Measurements from ENCODE around the gene PDCL2. TPM values are rescaled to one million over a fixed set of nuclear protein-coding genes. Genes with fewer than 3 reads are reported as not detected.
"Not testable (repeated sequence)": the region's sequence is repeated elsewhere in the genome, so short reads cannot be mapped to it uniquely, and the experiment has no call there.

PDCL2 gene
- not detected in 2 replicates for total RNA-seq (2014; rRNA removed; shearing (Covaris generic))
- not detected in 2 replicates for polyA plus RNA-seq (2015; cell fraction: cytosol; rRNA removed)
- not detected in 2 replicates for polyA plus RNA-seq (2015; cell fraction: nucleus; rRNA removed)

- DNase-seq (ENCODE audit: low read depth, low spot score): no peak
- in situ Hi-C loops (cut with HindIII; ENCODE audit: low pct_unique_long_range_greater_than_20kb, low sequenced_read_pairs): no loop called here
These were observed at the start of gene PDCL2 for GRCh38 chr4:55592014-55592413. Gene PDCL2, minus strand, starts transcription at chr4:55592245. Its CDS starts 136 bp downstream, at chr4:55592109.

- no peak for DNase-seq (ENCODE audit: low read depth, low spot score)
These were observed 45.3 kb upstream of the PDCL2 start for GRCh38 chr4:55637272-55637820.

GRCh38 chr4:55636656-55636999 lies 44.6 kb upstream of the PDCL2 start:
- in situ Hi-C loops (cut with HindIII; ENCODE audit: low pct_unique_long_range_greater_than_20kb, low sequenced_read_pairs): no loop called here
- DNase-seq (ENCODE audit: low read depth, low spot score): no peak

More at GRCh38 chr4:55637272-55637820, 45.3 kb upstream of the PDCL2 start:
- in situ Hi-C loops (cut with HindIII; ENCODE audit: low pct_unique_long_range_greater_than_20kb, low sequenced_read_pairs): no loop called here

- in situ Hi-C loops (cut with HindIII; ENCODE audit: low pct_unique_long_range_greater_than_20kb, low sequenced_read_pairs): no loop called here
- DNase-seq (ENCODE audit: low read depth, low spot score): no peak
These were observed 44.0 kb upstream of the PDCL2 start, which contains the start of gene NMU for GRCh38 chr4:55635741-55636655. Gene NMU, minus strand, starts transcription at chr4:55636298. Its CDS starts 106 bp downstream, at chr4:55636192.

GRCh38 chr4:55635282-55635681 lies 43.2 kb upstream of the PDCL2 start:
- no peak for DNase-seq (ENCODE audit: low read depth, low spot score)
- in situ Hi-C loops (cut with HindIII; ENCODE audit: low pct_unique_long_range_greater_than_20kb, low sequenced_read_pairs): no loop called here

- DNase-seq (ENCODE audit: low read depth, low spot score): no peak
- in situ Hi-C loops (cut with HindIII; ENCODE audit: low pct_unique_long_range_greater_than_20kb, low sequenced_read_pairs): no loop called here
These were observed 42.5 kb upstream of the PDCL2 start for GRCh38 chr4:55634417-55635128.

- in situ Hi-C loops (cut with HindIII; ENCODE audit: low pct_unique_long_range_greater_than_20kb, low sequenced_read_pairs): no loop called here
- no peak for DNase-seq (ENCODE audit: low read depth, low spot score)
These were observed 41.9 kb upstream of the PDCL2 start for GRCh38 chr4:55633903-55634302.

- DNase-seq (ENCODE audit: low read depth, low spot score): no peak
- in situ Hi-C loops (cut with HindIII; ENCODE audit: low pct_unique_long_range_greater_than_20kb, low sequenced_read_pairs): no loop called here
These were observed 33.8 kb upstream of the PDCL2 start for GRCh38 chr4:55625835-55626234.

GRCh38 chr4:55624063-55624462 lies 32.0 kb upstream of the PDCL2 start:
- DNase-seq (ENCODE audit: low read depth, low spot score); in situ Hi-C loops (cut with HindIII; ENCODE audit: low pct_unique_long_range_greater_than_20kb, low sequenced_read_pairs): not testable (repeated sequence)

GRCh38 chr4:55618546-55619143 lies 26.6 kb upstream of the PDCL2 start:
- DNase-seq (ENCODE audit: low read depth, low spot score): no peak
- in situ Hi-C loops (cut with HindIII; ENCODE audit: low pct_unique_long_range_greater_than_20kb, low sequenced_read_pairs): no loop called here

GRCh38 chr4:55617587-55618197 lies 25.6 kb upstream of the PDCL2 start:
- no peak for DNase-seq (ENCODE audit: low read depth, low spot score)
- in situ Hi-C loops (cut with HindIII; ENCODE audit: low pct_unique_long_range_greater_than_20kb, low sequenced_read_pairs): no loop called here

GRCh38 chr4:55615008-55615407 lies 23.0 kb upstream of the PDCL2 start:
- in situ Hi-C loops (cut with HindIII; ENCODE audit: low pct_unique_long_range_greater_than_20kb, low sequenced_read_pairs): no loop called here
- peak; percentile 7 for DNase-seq (ENCODE audit: low read depth, low spot score)

GRCh38 chr4:55613621-55614020 lies 21.6 kb upstream of the PDCL2 start:
- in situ Hi-C loops (cut with HindIII; ENCODE audit: low pct_unique_long_range_greater_than_20kb, low sequenced_read_pairs): no loop called here
- no peak for DNase-seq (ENCODE audit: low read depth, low spot score)

GRCh38 chr4:55612341-55612740 lies 20.3 kb upstream of the PDCL2 start:
- in situ Hi-C loops (cut with HindIII; ENCODE audit: low pct_unique_long_range_greater_than_20kb, low sequenced_read_pairs): no loop called here
- no peak for DNase-seq (ENCODE audit: low read depth, low spot score)

GRCh38 chr4:55611358-55612059 lies 19.5 kb upstream of the PDCL2 start:
- DNase-seq (ENCODE audit: low read depth, low spot score): no peak
- in situ Hi-C loops (cut with HindIII; ENCODE audit: low pct_unique_long_range_greater_than_20kb, low sequenced_read_pairs): no loop called here

GRCh38 chr4:55610381-55610780 lies 18.3 kb upstream of the PDCL2 start:
- in situ Hi-C loops (cut with HindIII; ENCODE audit: low pct_unique_long_range_greater_than_20kb, low sequenced_read_pairs): no loop called here
- DNase-seq (ENCODE audit: low read depth, low spot score): no peak

- no peak for DNase-seq (ENCODE audit: low read depth, low spot score)
- in situ Hi-C loops (cut with HindIII; ENCODE audit: low pct_unique_long_range_greater_than_20kb, low sequenced_read_pairs): no loop called here
These were observed 17.4 kb upstream of the PDCL2 start for GRCh38 chr4:55609393-55609866.

All from SK-MEL-5 (cell line).